ENCODE results near the gene CDH10.
A peak's percentile ranks its signal among the peaks of the same experiment; 100 is the strongest.

Gene CDH10

DNA sequence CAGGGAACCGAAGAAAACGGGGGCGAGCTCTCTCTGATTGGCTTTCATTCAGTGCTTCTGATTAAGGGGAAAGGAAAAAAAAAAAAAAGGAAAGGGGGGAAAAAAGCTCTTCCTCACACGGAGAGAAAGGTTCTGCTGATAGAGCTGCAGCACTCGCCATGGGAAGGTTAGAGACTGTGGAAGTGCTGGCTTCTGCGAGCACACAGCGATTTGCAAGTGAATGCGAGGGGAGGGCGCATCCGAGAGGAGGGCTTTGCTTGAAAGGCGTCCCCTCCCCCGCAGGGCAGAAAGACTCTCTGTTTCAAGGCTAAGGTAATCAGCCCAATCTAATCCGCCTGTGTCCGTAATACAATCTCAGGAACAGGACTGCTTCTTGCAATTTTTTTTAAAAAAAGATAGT lies at the start of gene CDH10:
Gene CDH10, minus strand, starts transcription at position 218 of the 400 bp plus-strand sequence. CDS start 51,488 bp downstream, outside the sequence.
- peak; percentile 60 for DNase-seq

DNA sequence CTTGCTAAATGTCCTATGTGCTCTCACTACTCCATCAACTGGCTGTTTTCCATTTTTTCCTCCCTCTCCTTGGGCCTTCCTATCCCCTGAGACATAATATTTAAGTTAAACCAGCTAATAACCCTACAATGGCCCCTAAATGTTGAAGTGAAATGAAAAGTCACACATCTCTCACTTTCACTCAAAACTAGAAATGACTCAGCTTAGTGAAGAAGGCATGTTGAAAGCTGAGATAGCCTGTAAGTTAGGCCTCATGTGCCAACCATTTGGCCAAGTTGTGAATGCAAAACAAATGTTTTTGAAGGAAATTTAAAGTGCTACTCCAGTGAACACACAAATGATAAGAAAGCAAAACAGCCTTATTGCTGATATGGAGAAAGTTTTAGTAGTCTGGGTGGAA lies 48.8 kb upstream of the CDH10 start:
- DNase-seq, result no peak

DNA sequence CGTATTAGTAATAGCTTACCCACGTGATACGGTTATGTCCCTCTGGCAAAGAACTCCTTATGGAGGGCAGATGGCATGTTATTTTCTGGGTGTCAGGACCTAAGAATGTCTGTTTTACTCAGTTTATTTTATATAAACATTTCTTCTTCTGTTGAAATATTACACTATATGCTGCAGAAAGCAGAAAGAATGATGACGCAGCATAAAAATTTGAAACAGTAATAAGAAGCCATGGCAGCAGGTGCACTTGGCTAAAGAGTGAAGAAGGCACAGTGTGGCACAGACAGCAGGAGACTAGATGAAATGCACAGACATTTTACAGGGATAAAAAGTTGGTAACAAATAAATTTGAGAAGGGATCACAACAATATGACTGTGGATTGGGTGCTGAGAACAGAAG lies 46.3 kb upstream of the CDH10 start:
- DNase-seq, result no peak

DNA sequence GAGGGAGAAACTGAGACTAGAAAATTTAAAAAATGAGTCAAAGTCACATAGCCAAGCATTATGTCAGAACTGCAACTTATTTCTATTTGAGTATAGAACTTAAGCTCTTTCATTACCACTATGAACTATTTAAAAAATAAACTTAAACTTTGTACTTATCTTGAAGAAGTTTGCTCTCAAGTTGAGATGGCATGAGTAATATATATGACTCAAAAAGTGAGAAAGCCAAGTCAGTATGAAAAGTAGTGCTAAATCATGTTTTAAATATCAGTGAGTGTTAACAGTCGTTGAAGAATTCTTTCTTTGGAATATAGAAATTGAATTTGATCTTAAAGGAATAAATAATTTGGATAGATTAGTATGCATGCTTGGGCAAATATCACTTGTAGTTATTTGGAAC lies 36.3 kb upstream of the CDH10 start:
- no peak for DNase-seq

DNA sequence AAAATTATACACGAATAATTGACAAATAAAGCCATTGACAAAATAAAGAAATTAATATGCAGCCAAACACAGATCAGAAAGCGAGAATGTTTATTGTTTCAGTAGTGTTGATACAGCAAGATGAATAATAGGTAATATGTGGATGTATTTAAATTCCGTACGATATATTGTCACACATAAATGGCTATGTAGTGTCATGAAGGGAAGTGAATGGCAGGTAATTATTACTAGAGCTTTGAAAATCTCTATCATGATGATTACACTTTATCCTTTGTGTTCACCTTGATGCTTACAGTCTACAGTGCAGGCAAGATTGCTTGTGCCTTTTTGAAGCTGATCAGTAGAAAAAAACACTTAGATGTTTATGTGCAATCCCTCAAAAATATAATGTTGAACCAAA lies 23.3 kb upstream of the CDH10 start:
- no peak for DNase-seq

GRCh38 chr5:24649531-24649930 lies 4.8 kb upstream of the CDH10 start:
- DNase-seq, result no peak

- no peak for DNase-seq
Measured at GRCh38 chr5:24646915-24647314, 2.1 kb upstream of the CDH10 start.

GRCh38 chr5:24645483-24645882 lies 705 bp upstream of the CDH10 start:
- DNase-seq, result no peak

- no peak for DNase-seq
Measured at GRCh38 chr5:24643880-24644279, 898 bp downstream of the CDH10 start.

- no peak for DNase-seq
Measured at GRCh38 chr5:24643156-24643555, 1.6 kb downstream of the CDH10 start.

DNA sequence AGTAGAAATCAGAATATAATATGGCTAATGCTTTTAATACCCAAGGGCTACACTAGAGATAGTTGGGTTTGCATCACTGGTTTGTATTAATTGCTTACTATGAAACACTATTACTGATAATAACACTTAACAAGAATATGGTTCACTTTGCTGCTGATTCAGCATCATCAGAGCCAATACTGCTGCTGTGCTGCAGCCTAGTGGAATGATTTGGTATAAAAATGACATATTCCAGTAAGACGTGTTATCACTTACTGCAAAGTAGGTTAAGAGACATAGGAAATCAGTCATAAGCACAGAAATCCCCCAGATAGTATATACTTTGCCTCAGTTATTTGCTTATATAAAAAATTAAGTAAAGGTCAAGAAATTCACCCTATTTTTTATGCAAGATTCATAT lies 2.8 kb downstream of the CDH10 start:
- DNase-seq, result no peak

GRCh38 chr5:24635209-24635608 lies 9.6 kb downstream of the CDH10 start:
- DNase-seq, result no peak

- peak; percentile 41 for DNase-seq
Measured at GRCh38 chr5:24633715-24634325, 11.0 kb downstream of the CDH10 start.

DNA sequence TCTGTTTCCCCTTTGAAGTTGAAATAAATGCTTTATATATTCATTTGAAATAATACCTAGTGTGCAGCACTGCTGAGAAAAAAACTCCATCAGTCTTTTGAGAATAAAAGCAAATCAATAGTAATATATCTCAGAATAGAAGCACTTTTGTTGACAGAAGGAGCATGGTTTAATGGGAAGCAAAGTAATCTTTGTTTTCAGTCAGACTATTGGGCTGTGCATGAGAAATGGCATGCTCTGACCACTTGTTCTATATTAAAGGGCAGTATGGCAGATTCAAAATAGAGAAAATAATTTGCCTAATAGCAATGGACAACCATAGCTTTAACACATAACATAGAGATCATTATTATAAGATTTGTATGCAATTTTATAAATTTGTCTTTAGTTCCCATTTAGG lies 12.4 kb downstream of the CDH10 start:
- DNase-seq, result no peak

DNA sequence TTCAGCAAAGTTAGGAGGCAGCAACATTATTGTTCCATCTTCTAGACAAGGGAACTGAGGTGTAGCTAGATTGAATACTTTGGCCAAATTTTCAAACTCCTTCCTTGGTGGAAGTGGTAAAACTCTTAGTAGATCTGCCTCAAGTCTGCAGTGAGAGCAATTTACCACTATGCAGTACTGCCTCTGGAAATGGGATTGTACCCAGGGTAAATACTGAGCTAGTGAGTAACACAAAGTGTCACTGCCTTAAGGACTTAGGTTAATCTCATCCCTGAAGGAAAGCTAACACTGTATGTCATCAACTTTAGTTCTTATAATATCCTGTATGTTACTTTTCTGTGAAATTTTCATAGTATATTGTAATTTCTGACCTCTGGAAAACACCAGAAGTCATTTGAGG lies 13.9 kb downstream of the CDH10 start:
- DNase-seq, result no peak

GRCh38 chr5:24629798-24630197 lies 15.0 kb downstream of the CDH10 start:
- no peak for DNase-seq

GRCh38 chr5:24624872-24625271 lies 19.9 kb downstream of the CDH10 start:
- no peak for DNase-seq

DNA sequence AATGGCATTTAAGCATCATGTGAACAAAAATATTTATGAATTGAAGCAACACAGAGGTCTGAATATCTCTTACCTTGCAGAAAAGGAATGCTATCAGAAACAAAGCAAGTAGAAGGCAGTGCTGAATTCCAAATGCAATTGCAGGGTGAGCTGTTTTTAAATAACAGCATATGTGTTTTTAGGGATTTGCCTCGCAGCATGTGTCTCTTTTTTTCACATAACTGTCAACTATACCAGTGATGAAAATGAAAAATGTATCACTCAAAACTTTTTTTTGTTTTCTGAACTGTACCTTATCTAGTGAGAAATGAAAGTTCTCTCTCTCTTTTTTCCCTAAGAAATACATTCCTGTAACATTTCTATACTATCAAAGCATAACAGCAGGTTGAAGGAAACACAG lies 21.2 kb downstream of the CDH10 start:
- no peak for DNase-seq

- no peak for DNase-seq
Measured at GRCh38 chr5:24623031-24623430, 21.7 kb downstream of the CDH10 start.

GRCh38 chr5:24621792-24622191 lies 23.0 kb downstream of the CDH10 start:
- peak; percentile 43 for DNase-seq

DNA sequence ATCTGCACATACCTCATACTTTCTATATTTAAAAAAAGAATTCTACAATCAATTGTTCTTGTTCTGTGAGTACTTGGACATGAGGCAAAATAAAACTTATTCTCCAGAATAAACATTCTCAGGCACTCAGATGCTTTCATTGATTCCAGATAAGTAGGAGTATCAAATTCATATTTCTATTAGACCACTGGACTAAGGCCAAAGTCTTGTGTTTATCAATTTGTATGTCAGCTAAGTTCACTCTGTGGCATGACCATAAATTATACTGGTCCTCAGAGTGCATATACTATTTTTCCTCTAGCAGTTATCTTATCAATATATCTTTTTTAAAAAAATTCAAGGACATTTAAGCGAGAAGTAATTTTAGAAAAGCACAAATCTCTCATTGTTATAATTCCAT lies 28.2 kb downstream of the CDH10 start:
- no peak for DNase-seq

- DNase-seq, result no peak
Measured at GRCh38 chr5:24615159-24615558, 29.6 kb downstream of the CDH10 start.

DNA sequence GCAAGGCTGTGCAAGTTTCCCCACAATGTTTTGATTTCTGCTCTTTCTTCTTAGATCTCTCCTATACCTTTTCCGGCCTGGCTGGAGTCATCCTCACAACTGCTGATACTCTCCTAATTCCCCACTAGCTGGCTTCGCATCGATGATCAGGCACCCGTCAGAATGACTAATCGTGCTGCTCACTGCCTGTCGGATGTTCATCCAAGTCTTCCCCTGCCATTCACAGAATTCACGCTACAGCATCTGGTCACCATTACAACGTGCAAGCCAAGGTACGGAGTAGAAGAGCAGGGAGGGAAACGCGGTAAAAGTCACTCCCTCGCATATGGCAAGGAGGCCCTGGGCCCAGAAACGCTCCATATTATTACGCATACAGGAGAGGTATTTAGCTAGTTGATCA lies 35.1 kb downstream of the CDH10 start:
- no peak for DNase-seq

DNA sequence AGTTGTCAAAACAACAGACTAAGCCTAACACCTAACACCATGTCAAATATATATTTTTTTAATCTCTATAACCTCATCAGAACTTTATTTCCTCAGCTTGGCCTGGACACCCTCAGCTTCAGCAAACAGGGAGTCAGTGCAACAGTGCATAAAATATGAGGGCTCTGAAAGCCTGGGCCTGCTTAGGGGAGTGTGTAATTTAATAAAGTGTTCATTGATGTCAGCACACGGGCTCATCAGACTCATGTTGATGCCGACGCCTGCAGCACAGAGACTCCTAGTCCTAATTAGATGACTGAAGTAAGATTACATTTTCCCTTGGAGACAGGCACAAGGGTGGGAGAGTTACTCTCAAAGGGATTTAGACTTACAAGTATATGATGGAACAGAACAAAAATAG lies 37.8 kb downstream of the CDH10 start:
- no peak for DNase-seq

DNA sequence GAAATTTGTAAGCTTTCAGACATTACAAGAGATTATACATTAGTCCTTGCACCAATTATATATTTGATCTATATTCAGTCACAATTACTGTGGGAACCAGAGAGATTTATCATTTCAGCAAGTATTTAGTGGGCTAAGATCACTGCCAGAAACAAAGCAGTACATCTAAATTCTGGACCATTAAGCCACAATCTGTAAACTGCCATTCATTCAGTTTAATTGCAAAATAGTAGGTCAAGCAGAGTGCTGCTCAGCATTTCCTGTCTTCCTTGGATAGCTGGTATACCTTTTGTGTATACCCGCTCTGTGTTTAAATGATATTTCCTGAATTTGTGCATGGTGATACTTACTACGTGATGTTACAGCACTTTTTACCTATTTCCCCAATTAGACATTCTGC lies 42.6 kb downstream of the CDH10 start:
- no peak for DNase-seq

DNA sequence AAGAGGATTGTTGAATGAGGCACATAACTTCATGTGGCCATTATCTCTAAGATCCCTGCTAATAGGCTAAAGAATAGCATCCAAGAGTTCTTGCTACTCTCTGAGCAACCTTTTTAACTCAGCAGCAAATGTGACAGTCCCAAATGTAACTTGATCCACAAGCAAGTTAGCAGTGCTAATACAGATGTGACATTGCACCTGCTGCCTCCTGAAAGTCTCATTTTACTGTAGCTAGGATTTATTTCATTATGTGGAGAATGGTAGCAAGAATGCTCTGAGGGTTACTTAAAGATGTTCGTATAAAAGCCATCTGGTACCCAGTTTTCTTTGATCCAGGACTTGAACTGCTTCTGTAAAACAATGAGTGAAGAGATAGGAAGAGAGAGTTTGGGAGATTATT lies 45.8 kb downstream of the CDH10 start:
- no peak for DNase-seq

All from NCI-H1436 (cell line).